ENCODE results near the gene ORAI1. TPM values are rescaled to one million over a fixed set of nuclear protein-coding genes. Genes with fewer than 3 reads are reported as not detected.
"Not testable (repeated sequence)": the region's sequence is repeated elsewhere in the genome, so short reads cannot be mapped to it uniquely, and the experiment has no call there.

The ORAI1 gene
- total and polyA plus RNA-seq, 4 donors: 3.6 to 12.5 (median 9.1) TPM

DNA sequence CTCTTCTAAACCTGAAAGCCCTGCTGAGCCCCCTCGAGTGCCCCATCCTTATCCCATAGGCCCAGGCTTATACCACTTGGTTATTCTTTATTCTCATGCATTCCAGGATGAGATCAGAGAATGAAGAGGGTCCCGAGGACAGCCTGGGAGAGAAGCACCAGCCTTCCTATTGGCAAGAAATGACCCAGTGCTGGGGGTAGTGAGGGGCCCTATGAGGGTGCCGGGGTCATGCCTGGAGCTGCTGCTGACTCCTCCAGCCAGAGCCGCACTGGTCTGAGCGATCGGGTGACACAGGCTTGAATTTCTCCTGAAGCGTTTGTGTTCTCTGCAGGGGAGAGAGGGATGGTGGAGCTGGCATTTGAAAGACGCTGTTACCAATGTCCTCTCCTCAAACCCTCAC lies 25.0 kb downstream of the ORAI1 start:
- no peak for ATAC-seq (ENCODE audit: low FRiP score)
- DNase-seq: no peak
- no peak overlapping the region for H3K4me3 ChIP-seq (ENCODE audit: low read length in 2 of 2)
- no peak overlapping the region for H3K27ac ChIP-seq (ENCODE audit: low read depth in 1 of 2, low read length in 2 of 2)
- intact Hi-C loops (cut with DNase I): no loop called here
- H3K36me3 ChIP-seq (ENCODE audit: control insufficient read depth in 1 of 2, insufficient read depth in 2 of 2, low read length in 1 of 2): no peaks in the 10 kb centered on the region
- no peaks in the 10 kb centered on the region for H3K27me3 ChIP-seq (ENCODE audit: control insufficient read depth in 1 of 2, insufficient read depth in 2 of 2, low read length in 1 of 2)
- H3K4me1 ChIP-seq (ENCODE audit: control insufficient read depth in 1 of 2, insufficient read depth in 2 of 2, low read length in 2 of 2): no peaks in the 10 kb centered on the region
- H3K9me3 ChIP-seq (ENCODE audit: control insufficient read depth, low read length): no peaks in the 10 kb centered on the region
- WGBS, 2 donors: 90 to 91% methylated on average over 8 of the region's 8 CpGs

DNA sequence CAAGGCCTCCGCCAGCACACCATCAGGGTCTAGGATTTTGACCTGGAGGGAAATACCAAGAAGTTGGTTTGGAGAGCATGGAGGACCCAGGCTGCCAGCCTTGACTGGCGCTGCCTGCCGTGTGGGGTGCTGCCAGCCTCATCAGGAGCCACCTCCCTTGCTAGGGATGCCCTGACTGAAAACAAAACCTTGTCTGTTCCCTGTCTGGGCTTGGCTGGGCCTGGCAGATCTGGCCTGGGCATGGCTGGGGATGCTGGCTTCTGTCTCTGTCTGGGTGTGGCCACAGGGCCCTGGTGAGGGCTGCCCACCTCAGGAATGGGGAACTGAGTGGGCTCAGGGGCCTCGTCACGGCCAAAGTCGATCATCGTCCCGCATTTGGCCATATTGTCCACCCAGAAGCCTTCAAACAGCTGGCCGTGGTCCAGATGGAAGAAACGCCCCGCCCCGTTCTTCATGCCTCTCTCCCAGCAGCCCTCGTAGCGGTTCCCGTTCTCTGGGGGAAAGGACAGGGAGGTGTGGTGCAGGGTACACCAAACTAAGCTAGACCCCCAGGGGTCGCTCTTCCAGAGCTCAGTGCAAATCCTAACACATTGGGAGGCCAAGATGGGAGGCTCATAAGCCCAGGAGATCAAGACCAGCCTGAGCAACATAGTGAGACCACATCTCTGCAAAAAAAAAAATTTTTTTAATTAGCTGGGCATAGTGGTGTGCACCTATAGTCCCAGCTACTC lies 26.6 kb downstream of the ORAI1 start:
- H3K9me3 ChIP-seq (ENCODE audit: control insufficient read depth, low read length): no peaks in the 10 kb centered on the region
- DNase-seq: peak in 1 of 2 donors; percentile 48
- H3K27me3 ChIP-seq (ENCODE audit: control insufficient read depth in 1 of 2, insufficient read depth in 2 of 2, low read length in 1 of 2): no peaks in the 10 kb centered on the region
- H3K27ac ChIP-seq (ENCODE audit: low read depth in 1 of 2, low read length in 2 of 2): no peak overlapping the region
- 88 to 90% methylated on average over 16 of the region's 16 CpGs for WGBS, 2 donors
- no peaks in the 10 kb centered on the region for H3K4me1 ChIP-seq (ENCODE audit: control insufficient read depth in 1 of 2, insufficient read depth in 2 of 2, low read length in 2 of 2)
- ATAC-seq (ENCODE audit: low FRiP score): no peak
- H3K36me3 ChIP-seq (ENCODE audit: control insufficient read depth in 1 of 2, insufficient read depth in 2 of 2, low read length in 1 of 2): no peaks in the 10 kb centered on the region
- intact Hi-C loops (cut with DNase I): no loop called here
- no peak overlapping the region for H3K4me3 ChIP-seq (ENCODE audit: low read length in 2 of 2)

DNA sequence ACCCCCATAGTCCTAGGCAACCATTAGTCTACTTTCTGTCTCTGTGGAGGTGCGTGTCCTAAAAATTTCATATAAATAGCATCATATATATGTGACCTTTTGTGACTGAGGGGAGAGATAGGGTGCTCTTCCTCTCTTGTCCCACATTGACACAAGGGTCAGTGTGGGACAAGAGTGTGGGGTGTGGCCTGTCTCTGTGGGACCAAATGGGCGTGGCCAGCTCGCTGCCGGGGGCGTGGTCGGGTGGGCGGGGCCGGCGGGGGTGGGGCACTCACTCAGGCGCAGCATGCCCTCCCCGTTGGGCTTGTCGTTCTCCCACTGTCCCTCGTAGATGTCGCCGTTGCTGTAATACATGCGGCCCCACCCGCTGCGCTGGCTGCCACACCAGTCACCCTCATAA lies 27.7 kb downstream of the ORAI1 start:
- ATAC-seq (ENCODE audit: low FRiP score): no peak
- no peak overlapping the region for H3K4me3 ChIP-seq (ENCODE audit: low read length in 2 of 2)
- 70 to 86% methylated on average over 10 to 18 of the region's 18 CpGs for WGBS, 2 donors
- intact Hi-C loops (cut with DNase I): no loop called here
- no peak overlapping the region for H3K27ac ChIP-seq (ENCODE audit: low read depth in 1 of 2, low read length in 2 of 2)
- no peaks in the 10 kb centered on the region for H3K9me3 ChIP-seq (ENCODE audit: control insufficient read depth, low read length)
- no peak for DNase-seq
- H3K27me3 ChIP-seq (ENCODE audit: control insufficient read depth in 1 of 2, insufficient read depth in 2 of 2, low read length in 1 of 2): no peaks in the 10 kb centered on the region
- no peaks in the 10 kb centered on the region for H3K36me3 ChIP-seq (ENCODE audit: control insufficient read depth in 1 of 2, insufficient read depth in 2 of 2, low read length in 1 of 2)
- H3K4me1 ChIP-seq (ENCODE audit: control insufficient read depth in 1 of 2, insufficient read depth in 2 of 2, low read length in 2 of 2): no peaks in the 10 kb centered on the region

DNA sequence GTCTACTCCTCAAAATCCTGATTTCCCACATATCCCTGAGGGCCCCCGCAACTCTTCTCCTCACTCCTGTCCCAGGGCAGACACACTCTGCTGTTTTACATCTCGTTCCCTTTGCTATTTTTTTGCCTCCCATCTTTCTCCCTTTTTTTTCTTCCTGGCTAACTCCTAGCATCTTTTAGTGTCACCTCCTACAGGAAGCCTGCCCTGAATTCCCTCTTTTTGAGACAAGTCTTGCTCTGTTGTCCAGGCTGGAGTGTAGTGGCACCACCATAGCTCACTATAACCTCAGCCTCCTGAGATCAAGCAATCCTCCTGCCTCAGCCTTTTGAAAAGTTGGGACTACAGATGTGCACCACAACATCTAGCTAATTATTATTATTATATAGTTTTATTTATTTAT lies 29.8 kb downstream of the ORAI1 start:
- Histone ChIP-seq H3K4me3 (ENCODE audit: low read length in 2 of 2) (no peak overlapping the region), H3K9me3 (ENCODE audit: control insufficient read depth, low read length) (no peaks in the 10 kb centered on the region), H3K36me3 (ENCODE audit: control insufficient read depth in 1 of 2, insufficient read depth in 2 of 2, low read length in 1 of 2) (no peaks in the 10 kb centered on the region), H3K4me1 (ENCODE audit: control insufficient read depth in 1 of 2, insufficient read depth in 2 of 2, low read length in 2 of 2) (no peaks in the 10 kb centered on the region), H3K27me3 (ENCODE audit: control insufficient read depth in 1 of 2, insufficient read depth in 2 of 2, low read length in 1 of 2) (no peaks in the 10 kb centered on the region), H3K27ac (ENCODE audit: low read depth in 1 of 2, low read length in 2 of 2) (no peak overlapping the region)
- intact Hi-C loops (cut with DNase I): no loop called here
- DNase-seq: no peak
- ATAC-seq (ENCODE audit: low FRiP score): no peak
- 93 to 95% methylated on average over 2 of the region's 2 CpGs for WGBS, 2 donors

DNA sequence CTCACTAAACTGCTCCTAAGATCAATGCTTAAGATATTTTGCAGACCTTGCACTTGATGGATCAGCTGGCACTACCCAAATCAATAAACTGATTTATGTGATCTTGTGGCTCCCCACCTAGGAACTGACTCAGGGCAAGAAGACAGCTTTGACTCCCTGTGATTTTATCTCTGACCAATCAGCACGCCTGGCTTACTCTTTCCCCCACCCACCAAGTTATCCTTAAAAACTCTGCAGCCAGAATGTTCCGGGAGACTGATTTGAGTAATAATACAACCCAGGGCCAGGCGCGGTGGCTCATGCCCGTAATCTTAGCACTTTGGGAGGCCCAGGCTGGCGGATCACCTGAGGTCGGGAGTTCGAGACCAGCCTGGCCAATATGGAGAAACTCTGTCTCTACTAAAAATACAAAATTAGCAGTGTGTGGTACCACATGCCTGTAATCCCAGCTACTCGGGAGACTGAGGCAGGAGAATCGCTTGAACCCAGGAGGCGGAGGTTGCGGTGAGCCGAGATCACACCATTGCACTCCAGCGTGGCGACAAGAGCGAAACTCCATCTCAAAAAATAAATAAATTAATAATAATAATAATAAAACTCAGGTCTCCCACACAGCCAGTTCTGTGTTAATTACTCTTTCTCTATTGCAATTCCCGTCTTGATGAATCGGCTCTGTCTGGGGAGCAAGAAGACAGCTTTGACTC lies 31.1 kb downstream of the ORAI1 start:
- no peaks in the 10 kb centered on the region for H3K27me3 ChIP-seq (ENCODE audit: control insufficient read depth in 1 of 2, insufficient read depth in 2 of 2, low read length in 1 of 2)
- DNase-seq (no peak), ATAC-seq (ENCODE audit: low FRiP score) (no peak)
- no peaks in the 10 kb centered on the region for H3K36me3 ChIP-seq (ENCODE audit: control insufficient read depth in 1 of 2, insufficient read depth in 2 of 2, low read length in 1 of 2)
- H3K4me1 ChIP-seq (ENCODE audit: control insufficient read depth in 1 of 2, insufficient read depth in 2 of 2, low read length in 2 of 2): no peaks in the 10 kb centered on the region
- intact Hi-C loops (cut with DNase I): no loop called here
- no peak overlapping the region for H3K4me3 ChIP-seq (ENCODE audit: low read length in 2 of 2)
- WGBS, 2 donors: 89% methylated on average over 18 of the region's 18 CpGs
- no peaks in the 10 kb centered on the region for H3K9me3 ChIP-seq (ENCODE audit: control insufficient read depth, low read length)
- no peak overlapping the region for H3K27ac ChIP-seq (ENCODE audit: low read depth in 1 of 2, low read length in 2 of 2)

DNA sequence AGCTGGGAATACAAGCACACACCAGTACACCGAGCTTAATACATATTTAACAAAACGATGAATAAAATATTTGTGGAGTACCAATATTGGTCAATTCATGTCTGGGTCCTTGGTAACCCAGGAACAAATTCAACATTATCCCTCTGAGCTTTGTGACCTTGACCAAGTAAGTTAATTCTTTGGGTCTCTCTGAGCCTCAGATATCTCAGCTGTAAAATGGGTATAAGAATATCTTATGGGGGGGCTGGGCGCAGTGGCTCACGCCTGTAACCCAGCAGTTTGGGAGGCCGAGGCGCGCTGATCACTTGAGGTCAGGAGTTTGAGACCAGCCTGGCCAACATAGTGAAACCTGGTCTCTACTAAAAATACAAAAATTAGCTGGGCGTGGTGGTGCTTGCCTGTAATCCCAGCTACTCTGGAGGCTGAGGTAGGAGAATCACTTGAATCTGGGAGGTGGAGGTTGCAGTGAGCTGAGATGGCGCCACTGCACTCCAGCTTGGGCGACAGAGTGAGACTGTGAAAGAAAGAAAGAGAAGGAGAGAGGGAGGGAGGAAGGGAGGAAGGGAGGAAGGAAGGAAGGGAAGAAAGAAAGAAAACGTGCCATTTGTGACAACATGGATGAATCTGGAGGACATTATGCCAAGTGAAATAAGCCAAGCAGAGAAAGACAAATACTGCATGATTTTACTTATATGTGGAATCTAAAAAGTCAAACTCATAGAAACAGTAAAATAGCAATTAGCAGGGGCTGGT lies 35.2 kb downstream of the ORAI1 start:
- H3K36me3 ChIP-seq (ENCODE audit: control insufficient read depth in 1 of 2, insufficient read depth in 2 of 2, low read length in 1 of 2); H3K4me3 ChIP-seq (ENCODE audit: low read length in 2 of 2); H3K9me3 ChIP-seq (ENCODE audit: control insufficient read depth, low read length); H3K27ac ChIP-seq (ENCODE audit: low read depth in 1 of 2, low read length in 2 of 2); H3K27me3 ChIP-seq (ENCODE audit: control insufficient read depth in 1 of 2, insufficient read depth in 2 of 2, low read length in 1 of 2); ATAC-seq (ENCODE audit: low FRiP score); intact Hi-C loops (cut with DNase I); H3K4me1 ChIP-seq (ENCODE audit: control insufficient read depth in 1 of 2, insufficient read depth in 2 of 2, low read length in 2 of 2); DNase-seq: not testable (repeated sequence)
- 81 to 84% methylated on average over 11 of the region's 11 CpGs for WGBS, 2 donors

DNA sequence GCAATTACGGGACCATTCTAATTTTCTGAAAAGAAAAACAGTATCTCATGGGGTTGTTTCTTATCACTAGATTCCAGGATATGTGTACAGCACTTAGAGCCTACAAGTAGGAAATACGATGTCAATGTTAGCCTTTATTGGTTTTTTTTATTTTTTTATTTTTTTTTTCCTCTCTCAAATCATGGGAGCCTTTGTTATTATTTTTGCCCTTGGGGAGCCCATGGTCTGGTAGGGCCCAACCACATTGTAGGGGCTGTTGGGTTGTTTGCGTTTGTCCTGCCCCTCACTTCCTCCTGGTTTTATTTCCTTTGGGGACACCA lies 37.2 kb downstream of the ORAI1 start:
- Histone ChIP-seq H3K27me3 (ENCODE audit: control insufficient read depth in 1 of 2, insufficient read depth in 2 of 2, low read length in 1 of 2) (no peaks in the 10 kb centered on the region), H3K9me3 (ENCODE audit: control insufficient read depth, low read length) (no peaks in the 10 kb centered on the region), H3K27ac (ENCODE audit: low read depth in 1 of 2, low read length in 2 of 2) (no peak overlapping the region), H3K36me3 (ENCODE audit: control insufficient read depth in 1 of 2, insufficient read depth in 2 of 2, low read length in 1 of 2) (no peaks in the 10 kb centered on the region), H3K4me3 (ENCODE audit: low read length in 2 of 2) (no peak overlapping the region), H3K4me1 (ENCODE audit: control insufficient read depth in 1 of 2, insufficient read depth in 2 of 2, low read length in 2 of 2) (no peaks in the 10 kb centered on the region)
- intact Hi-C loops (cut with DNase I): no loop called here
- no peak for ATAC-seq (ENCODE audit: low FRiP score)
- 90 to 92% methylated on average over 3 of the region's 3 CpGs for WGBS, 2 donors
- no peak for DNase-seq

DNA sequence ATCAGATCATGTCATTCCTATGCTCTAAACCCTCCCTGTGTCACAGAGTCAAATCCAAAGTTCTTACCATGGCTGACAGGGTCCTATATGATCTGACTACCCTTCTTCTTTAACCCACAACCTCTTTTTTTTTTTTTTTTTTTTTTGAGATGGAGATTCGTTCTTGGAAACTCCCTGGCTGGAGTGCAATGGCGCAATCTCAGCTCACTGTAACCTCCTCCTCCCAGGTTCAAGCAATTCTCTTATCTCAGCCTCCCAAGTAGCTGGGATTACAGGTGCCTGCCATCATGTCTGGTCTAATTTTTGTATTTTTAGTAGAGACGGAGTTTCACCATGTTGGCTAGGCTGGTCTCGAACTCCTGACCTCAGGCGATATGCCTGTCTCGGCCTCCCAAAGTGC lies 40.5 kb downstream of the ORAI1 start:
- H3K27me3 ChIP-seq (ENCODE audit: control insufficient read depth in 1 of 2, insufficient read depth in 2 of 2, low read length in 1 of 2); intact Hi-C loops (cut with DNase I); ATAC-seq (ENCODE audit: low FRiP score); H3K9me3 ChIP-seq (ENCODE audit: control insufficient read depth, low read length); H3K4me3 ChIP-seq (ENCODE audit: low read length in 2 of 2); H3K27ac ChIP-seq (ENCODE audit: low read depth in 1 of 2, low read length in 2 of 2); H3K36me3 ChIP-seq (ENCODE audit: control insufficient read depth in 1 of 2, insufficient read depth in 2 of 2, low read length in 1 of 2); H3K4me1 ChIP-seq (ENCODE audit: control insufficient read depth in 1 of 2, insufficient read depth in 2 of 2, low read length in 2 of 2); DNase-seq: not testable (repeated sequence)
- WGBS, 2 donors: 87 to 90% methylated on average over 6 of the region's 6 CpGs
